HG03045 (cell line): ENCODE measurements around the gene ZNF683.
"Not testable (repeated sequence)": the region's sequence is repeated elsewhere in the genome, so short reads cannot be mapped to it uniquely, and the experiment has no call there.

Experiments
- ATAC-seq: cut with Tn5 transposase; IDR thresholded peaks from one replicate; pipeline ENCODE4 v1.9.1; 2021; ENCODE audit warnings: mild to moderate bottlenecking, moderate library complexity; ENCODE audit not compliant: unreplicated experiment

ZNF683 gene

GRCh38 chr1:26338670-26339069, 33.9 kb downstream of the ZNF683 start:
- no peak for ATAC-seq

GRCh38 chr1:26337625-26338024, 34.9 kb downstream of the ZNF683 start:
- no peak for ATAC-seq

- no peak for ATAC-seq
These were observed 35.4 kb downstream of the ZNF683 start for GRCh38 chr1:26337206-26337535.

GRCh38 chr1:26336477-26337205, 35.9 kb downstream of the ZNF683 start:
- no peak for ATAC-seq

- ATAC-seq, result no peak
These were observed 36.6 kb downstream of the ZNF683 start for GRCh38 chr1:26335774-26336476.

GRCh38 chr1:26333312-26333711, 39.2 kb downstream of the ZNF683 start:
- ATAC-seq, result not testable (repeated sequence)

GRCh38 chr1:26330276-26330675, 42.3 kb downstream of the ZNF683 start:
- ATAC-seq, result no peak

- ATAC-seq, result not testable (repeated sequence)
These were observed 43.2 kb downstream of the ZNF683 start for GRCh38 chr1:26329380-26329779.

GRCh38 chr1:26328597-26328996, 44.0 kb downstream of the ZNF683 start:
- ATAC-seq, result no peak

- no peak for ATAC-seq
These were observed 44.6 kb downstream of the ZNF683 start for GRCh38 chr1:26327956-26328362.

- ATAC-seq, result no peak
These were observed 48.0 kb downstream of the ZNF683 start for GRCh38 chr1:26324550-26324949.

GRCh38 chr1:26323382-26323781, 49.2 kb downstream of the ZNF683 start:
- no peak for ATAC-seq

GRCh38 chr1:26322042-26322331, 50.6 kb downstream of the ZNF683 start:
- no peak for ATAC-seq

GRCh38 chr1:26321315-26322041, 51.1 kb downstream of the ZNF683 start:
- ATAC-seq, result peak; percentile 46

- no peak for ATAC-seq
These were observed 51.7 kb downstream of the ZNF683 start for GRCh38 chr1:26320896-26321295.

- no peak for ATAC-seq
These were observed 54.0 kb downstream of the ZNF683 start for GRCh38 chr1:26318338-26319064.

- peak; percentile 37 for ATAC-seq
These were observed 54.8 kb downstream of the ZNF683 start, which contains the start of gene CD52 for GRCh38 chr1:26317612-26318337. Gene CD52, plus strand, starts transcription at chr1:26317958. Its CDS starts 60 bp downstream, at chr1:26318018.

GRCh38 chr1:26317146-26317545, 55.4 kb downstream of the ZNF683 start:
- ATAC-seq, result no peak

- no peak for ATAC-seq
These were observed 56.4 kb downstream of the ZNF683 start for GRCh38 chr1:26315874-26316850.
